G401.6 (cell line): ENCODE results near the gene CYP1B1.

ENCODE experiments used
- FAIRE-seq: peaks from 2 replicates; lab custom pipeline; 2012; peaks lifted over from hg19 to GRCh38; lab: Jason Lieb, UNC

CYP1B1 gene

DNA sequence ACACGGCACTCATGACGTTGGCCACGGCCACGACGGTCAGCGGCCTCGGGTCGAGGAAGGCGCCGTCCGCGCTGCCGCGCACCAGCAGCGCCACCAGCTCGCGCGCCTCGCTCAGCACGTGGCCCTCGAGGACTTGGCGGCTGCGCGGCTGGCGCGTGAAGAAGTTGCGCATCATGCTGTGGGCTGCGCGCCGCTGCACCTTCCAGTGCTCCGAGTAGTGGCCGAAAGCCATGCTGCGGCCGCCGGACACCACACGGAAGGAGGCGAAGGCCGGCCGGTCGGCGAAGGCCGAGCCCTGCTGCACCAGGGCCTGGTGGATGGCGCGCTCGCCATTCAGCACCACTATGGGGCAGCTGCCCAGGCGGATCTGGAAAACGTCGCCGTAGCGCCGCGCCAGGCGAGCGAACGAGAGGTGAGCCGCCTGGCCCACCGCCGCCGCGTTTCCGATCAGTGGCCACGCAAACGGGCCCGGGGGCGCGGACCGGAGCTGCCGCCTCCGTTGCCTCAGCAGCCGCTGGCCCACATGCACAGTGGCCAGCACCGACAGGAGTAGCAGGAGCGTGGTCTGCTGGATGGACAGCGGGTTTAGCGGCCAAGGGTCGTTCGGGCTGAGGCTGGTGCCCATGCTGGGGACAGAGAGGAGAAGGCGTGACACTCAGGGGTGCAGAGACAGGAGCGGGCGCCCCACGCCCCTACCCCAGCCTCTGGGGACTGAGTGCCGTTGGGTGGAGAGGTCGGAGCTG is 1.0 kb downstream of the CYP1B1 start:
- FAIRE-seq: no peak

- FAIRE-seq: no peak
These were observed 1.7 kb downstream of the CYP1B1 start for GRCh38 chr2:38074058-38074763.

GRCh38 chr2:38073211-38074057 is 2.5 kb downstream of the CYP1B1 start:
- no peak for FAIRE-seq

GRCh38 chr2:38070438-38070837 is 5.5 kb downstream of the CYP1B1 start:
- FAIRE-seq: no peak

DNA sequence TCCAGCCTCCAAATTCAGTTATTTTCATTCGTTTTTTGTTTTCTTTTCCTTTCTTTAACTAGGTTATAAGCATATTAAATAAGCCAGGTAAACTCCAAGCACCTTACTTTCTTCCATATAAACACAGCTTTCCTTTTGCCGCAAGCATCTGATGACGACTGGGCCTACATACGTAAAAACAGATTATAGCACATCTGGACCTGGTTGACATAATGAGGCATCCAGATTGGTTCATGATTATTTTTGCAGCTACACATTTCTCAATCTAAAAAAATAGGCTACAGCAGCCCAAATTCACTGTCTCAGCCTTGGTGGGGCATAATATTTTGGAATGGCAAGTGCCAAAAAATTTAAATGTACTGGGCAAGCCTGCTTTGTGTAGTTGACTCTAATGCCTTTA is 7.7 kb downstream of the CYP1B1 start:
- no peak for FAIRE-seq

- no peak for FAIRE-seq
These were observed 9.4 kb downstream of the CYP1B1 start for GRCh38 chr2:38066421-38067115.

- FAIRE-seq: no peak
These were observed 10.3 kb downstream of the CYP1B1 start for GRCh38 chr2:38065502-38066135.

GRCh38 chr2:38064801-38065501 is 11.0 kb downstream of the CYP1B1 start:
- no peak for FAIRE-seq

- no peak for FAIRE-seq
These were observed 15.5 kb downstream of the CYP1B1 start for GRCh38 chr2:38060236-38061018.

- no peak for FAIRE-seq
These were observed 18.1 kb downstream of the CYP1B1 start for GRCh38 chr2:38057651-38058410.

DNA sequence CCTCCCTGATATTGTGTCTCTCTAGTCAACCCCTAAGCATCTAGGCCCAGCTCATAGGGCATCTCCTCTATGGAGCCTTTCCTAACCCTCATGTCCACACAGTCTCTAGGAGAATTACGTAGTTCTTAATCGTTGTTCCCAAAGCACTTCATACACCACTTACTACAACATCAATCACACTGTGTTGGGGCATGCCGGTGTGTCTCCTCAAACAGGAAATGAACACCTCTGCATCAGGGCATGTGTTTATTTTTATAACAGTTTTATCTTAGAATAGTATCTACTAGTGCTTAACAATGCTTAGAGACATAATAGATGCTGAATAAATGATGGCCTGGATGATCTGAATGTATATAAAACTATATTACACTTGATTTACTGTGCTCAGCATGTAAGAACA is 19.7 kb downstream of the CYP1B1 start:
- no peak for FAIRE-seq

DNA sequence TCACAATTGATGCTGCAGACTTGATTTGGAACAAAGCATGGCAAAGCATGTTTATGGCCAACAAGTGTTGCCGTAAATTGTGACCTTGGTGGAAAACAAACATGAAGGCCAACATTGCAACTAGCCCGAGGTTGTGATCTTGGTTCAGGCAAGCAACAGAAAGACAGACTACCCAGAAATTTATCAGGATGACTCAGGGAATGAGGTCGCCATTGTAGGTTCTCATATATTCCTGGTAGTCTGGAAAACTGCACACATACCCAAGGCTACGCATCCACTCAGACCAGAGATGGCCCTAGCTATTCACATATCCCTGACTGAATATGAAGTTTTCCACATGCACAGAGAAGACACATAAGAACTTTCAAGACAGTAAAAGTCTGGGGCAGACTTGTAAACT is 30.1 kb downstream of the CYP1B1 start:
- no peak for FAIRE-seq

GRCh38 chr2:38039121-38039910 is 36.6 kb downstream of the CYP1B1 start:
- no peak for FAIRE-seq

DNA sequence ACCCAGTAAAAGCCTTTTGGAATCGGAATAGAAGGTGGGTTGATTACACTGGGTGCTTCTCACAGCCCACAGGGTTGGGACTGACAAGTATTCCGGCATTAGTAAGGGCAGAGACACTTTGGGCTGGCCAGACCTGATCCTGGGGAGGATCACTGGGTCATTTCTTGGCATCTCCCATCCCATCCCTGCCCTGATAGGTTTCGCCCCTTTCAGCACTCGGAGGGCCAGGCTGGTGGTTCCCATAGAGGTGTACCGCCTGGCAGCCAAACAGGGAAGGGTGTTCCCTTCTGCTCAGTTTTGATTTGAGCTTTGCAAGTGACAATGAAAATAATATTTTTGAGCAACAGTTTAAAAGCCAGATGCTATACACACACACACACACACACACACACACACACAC is 37.3 kb downstream of the CYP1B1 start:
- FAIRE-seq: no peak

- FAIRE-seq: no peak
These were observed 38.0 kb downstream of the CYP1B1 start for GRCh38 chr2:38037757-38038621.

DNA sequence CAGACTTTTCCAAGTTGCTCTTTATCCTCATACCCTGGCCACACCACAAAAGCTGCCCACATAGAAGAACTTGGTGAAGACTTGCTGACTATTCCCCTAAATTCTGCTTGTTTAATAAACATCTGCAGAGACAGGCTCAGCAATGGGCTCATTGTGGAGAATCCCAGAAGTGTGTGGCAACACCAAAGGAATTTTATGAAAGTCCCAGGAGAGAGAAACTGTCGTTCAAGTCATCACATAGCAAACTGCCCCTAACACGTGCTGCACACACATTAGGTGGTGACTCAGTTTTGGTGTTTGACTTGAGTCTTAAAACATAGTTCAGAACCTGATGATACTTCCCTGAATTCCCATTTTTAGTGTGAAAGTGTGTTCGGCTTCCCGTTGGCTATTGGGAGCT is 38.6 kb downstream of the CYP1B1 start:
- no peak for FAIRE-seq

DNA sequence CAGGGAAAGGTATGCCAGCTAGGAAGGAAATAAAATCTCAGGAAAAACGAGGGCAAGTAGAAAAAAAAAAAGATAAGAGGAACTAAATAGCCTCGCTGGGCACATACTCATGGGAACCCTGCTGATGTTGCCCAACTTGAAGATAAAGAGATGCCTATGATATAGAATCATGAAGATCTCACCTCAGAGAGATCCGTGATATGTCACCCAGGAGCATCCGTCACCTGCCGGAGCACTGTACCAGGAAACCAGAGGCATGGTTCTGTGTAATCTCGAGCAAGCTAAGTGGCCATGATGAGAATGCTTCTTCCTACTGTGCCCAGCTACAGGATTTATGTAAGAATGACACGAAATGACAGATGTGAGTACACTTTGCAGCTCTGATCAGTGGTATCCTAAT is 40.0 kb downstream of the CYP1B1 start:
- FAIRE-seq: no peak

- no peak for FAIRE-seq
These were observed 42.3 kb downstream of the CYP1B1 start for GRCh38 chr2:38033646-38034045.
